Lower leg skin (tissue), 4 donors: Measurements from ENCODE around the gene PRKCZ. TPM values are rescaled to one million over a fixed set of nuclear protein-coding genes. Genes with fewer than 3 reads are reported as not detected.

Experiments
- DNase-seq, 2 donors: peaks; one replicate each; pipeline ENCODE4 v3.0.0-alpha.2; 2019; ENCODE audit warnings: low spot score in 2 of 2
- H3K4me3 ChIP-seq: fragments of 200-600 bp; sonication (generic); 2 replicates; pipeline ENCODE4 v1.5.1; 2017; ENCODE audit warnings: mild to moderate bottlenecking, low read depth; ENCODE audit not compliant: poor library complexity, severe bottlenecking
- POLR2A ChIP-seq, 2 donors: fragments of 450-650 bp; IDR thresholded peaks; one replicate each; pipeline ENCODE4 v1.6.1; 2016 to 2017; ENCODE audit warnings: antibody characterized with exemption in 2 of 2, mild to moderate bottlenecking in 1 of 2, moderate library complexity in 1 of 2
- WGBS, 2 donors: methylation state at CpG; one replicate each; pipeline ENCODE4 v1.1.5; 2018; 5-methylcytosine and 5-hydroxymethylcytosine counted together
- intact Hi-C: fragments of 100-400 bp; cut with DNase I; formaldehyde crosslinking; loops from one replicate; pipeline ENCODE4 v1.15.0; 2023; ENCODE audit warnings: low total_unique reads
- total RNA-seq, 4 donors: library from RNA; depleted of rRNA; stranded (reverse); fragments of >200 nt; gene quantifications; one replicate each; pipeline ENCODE4 v1.1.0, GENCODE V29; 2016
- TF ChIP-seq, protein P1 (sequence below), 3 donors: fragments of 450-650 bp; IDR thresholded peaks; one replicate each; pipeline ENCODE4 v1.5.1; 2016; ENCODE audit warnings: antibody characterized with exemption in 3 of 3, mild to moderate bottlenecking in 3 of 3, moderate library complexity in 2 of 3

PRKCZ gene
- total RNA-seq, 4 donors from 2014 or later = 25.9 to 32.2 (median 26.8) TPM

DNA sequence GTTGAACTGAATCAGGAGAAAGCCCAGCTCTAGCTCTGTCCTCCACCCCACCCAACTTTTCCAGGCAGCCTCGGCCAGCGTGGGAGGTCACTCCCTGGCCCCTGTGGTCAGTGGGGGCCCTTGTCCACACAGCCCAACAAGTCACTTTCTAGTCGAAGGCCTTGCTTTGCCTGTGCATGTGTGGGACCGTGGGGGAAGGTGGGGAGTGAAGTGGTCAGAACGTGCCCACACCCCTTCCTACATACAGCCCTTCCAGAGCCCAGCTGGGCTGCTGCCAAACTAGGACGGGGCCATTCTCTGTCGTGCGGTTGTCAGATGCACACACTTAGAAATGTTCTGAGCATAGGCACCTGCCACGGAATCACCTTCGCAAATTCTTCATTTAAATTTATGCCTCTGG lies 126.4 kb downstream of the PRKCZ start:
- 80 to 88% methylated on average over 10 of the region's 10 CpGs for WGBS, 2 donors
- H3K4me3 ChIP-seq = no peak overlapping the region
- TF ChIP-seq POLR2A (IDR thresholded peaks at IDR 0.05) = no peak
- intact Hi-C loops = no loop called here
- no peak for DNase-seq

GRCh38 chr1:2177541-2177940 lies 127.3 kb downstream of the PRKCZ start:
- intact Hi-C loops = no loop called here
- H3K4me3 ChIP-seq = no peak overlapping the region
- TF ChIP-seq POLR2A (IDR thresholded peaks at IDR 0.05) = no peak
- TF ChIP-seq, protein P1, sequence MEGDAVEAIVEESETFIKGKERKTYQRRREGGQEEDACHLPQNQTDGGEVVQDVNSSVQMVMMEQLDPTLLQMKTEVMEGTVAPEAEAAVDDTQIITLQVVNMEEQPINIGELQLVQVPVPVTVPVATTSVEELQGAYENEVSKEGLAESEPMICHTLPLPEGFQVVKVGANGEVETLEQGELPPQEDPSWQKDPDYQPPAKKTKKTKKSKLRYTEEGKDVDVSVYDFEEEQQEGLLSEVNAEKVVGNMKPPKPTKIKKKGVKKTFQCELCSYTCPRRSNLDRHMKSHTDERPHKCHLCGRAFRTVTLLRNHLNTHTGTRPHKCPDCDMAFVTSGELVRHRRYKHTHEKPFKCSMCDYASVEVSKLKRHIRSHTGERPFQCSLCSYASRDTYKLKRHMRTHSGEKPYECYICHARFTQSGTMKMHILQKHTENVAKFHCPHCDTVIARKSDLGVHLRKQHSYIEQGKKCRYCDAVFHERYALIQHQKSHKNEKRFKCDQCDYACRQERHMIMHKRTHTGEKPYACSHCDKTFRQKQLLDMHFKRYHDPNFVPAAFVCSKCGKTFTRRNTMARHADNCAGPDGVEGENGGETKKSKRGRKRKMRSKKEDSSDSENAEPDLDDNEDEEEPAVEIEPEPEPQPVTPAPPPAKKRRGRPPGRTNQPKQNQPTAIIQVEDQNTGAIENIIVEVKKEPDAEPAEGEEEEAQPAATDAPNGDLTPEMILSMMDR (IDR thresholded peaks at IDR 0.05) = no peak
- no peak for DNase-seq
- 91 to 93% methylated on average over 21 of the region's 21 CpGs for WGBS, 2 donors

DNA sequence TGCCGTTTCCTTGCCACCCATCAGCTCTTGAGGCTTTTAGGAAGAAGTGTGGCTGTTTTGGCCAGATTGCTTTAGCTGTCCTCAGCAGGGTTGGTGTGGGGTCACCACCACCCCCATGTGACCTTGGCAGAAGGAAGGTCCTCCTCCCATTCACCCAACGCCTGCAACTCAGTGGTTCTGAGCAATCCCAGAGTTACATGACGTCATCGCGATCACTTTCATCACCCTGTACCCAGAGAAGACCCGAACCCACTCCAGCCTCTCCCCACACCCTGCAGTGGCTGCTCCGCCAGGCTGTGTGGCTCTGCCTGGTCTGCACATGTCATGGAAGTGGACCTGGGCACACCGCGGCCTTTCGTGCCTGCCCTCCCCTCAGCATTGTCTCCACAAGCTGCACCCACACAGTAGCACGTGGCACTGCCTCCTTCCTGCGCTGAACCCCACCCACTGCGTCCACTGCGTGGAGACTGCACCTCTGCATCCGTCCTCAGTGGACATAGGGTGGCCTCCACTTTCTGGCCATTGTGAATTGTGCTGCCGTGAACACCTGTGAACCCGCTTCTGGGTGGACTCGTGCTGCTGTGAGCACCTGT lies 127.8 kb downstream of the PRKCZ start:
- intact Hi-C loops = no loop called here
- 89 to 92% methylated on average over 18 of the region's 18 CpGs for WGBS, 2 donors

GRCh38 chr1:2178875-2179274 lies 128.7 kb downstream of the PRKCZ start:
- WGBS, 2 donors = 85 to 94% methylated on average over 13 to 14 of the region's 16 CpGs
- no peak overlapping the region for H3K4me3 ChIP-seq
- TF ChIP-seq POLR2A (IDR thresholded peaks at IDR 0.05) = no peak
- TF ChIP-seq, protein P1 (IDR thresholded peaks at IDR 0.05) = no peak
- intact Hi-C loops = no loop called here
- no peak for DNase-seq

More for the DNA sequence above, 127.8 kb downstream of the PRKCZ start:
- H3K4me3 ChIP-seq = no peak overlapping the region
- TF ChIP-seq, protein P1 (IDR thresholded peaks at IDR 0.05) = no peak
- TF ChIP-seq POLR2A (IDR thresholded peaks at IDR 0.05) = no peak
- DNase-seq = no peak

GRCh38 chr1:2179283-2180013 lies 129.2 kb downstream of the PRKCZ start:
- 59 to 63% methylated on average over 22 to 28 of the region's 28 CpGs for WGBS, 2 donors
- intact Hi-C loops = no loop called here
- no peak overlapping the region for H3K4me3 ChIP-seq
- no peak for DNase-seq
- no peak for TF ChIP-seq POLR2A (IDR thresholded peaks at IDR 0.05)
- TF ChIP-seq, protein P1 (IDR thresholded peaks at IDR 0.05) = no peak

DNA sequence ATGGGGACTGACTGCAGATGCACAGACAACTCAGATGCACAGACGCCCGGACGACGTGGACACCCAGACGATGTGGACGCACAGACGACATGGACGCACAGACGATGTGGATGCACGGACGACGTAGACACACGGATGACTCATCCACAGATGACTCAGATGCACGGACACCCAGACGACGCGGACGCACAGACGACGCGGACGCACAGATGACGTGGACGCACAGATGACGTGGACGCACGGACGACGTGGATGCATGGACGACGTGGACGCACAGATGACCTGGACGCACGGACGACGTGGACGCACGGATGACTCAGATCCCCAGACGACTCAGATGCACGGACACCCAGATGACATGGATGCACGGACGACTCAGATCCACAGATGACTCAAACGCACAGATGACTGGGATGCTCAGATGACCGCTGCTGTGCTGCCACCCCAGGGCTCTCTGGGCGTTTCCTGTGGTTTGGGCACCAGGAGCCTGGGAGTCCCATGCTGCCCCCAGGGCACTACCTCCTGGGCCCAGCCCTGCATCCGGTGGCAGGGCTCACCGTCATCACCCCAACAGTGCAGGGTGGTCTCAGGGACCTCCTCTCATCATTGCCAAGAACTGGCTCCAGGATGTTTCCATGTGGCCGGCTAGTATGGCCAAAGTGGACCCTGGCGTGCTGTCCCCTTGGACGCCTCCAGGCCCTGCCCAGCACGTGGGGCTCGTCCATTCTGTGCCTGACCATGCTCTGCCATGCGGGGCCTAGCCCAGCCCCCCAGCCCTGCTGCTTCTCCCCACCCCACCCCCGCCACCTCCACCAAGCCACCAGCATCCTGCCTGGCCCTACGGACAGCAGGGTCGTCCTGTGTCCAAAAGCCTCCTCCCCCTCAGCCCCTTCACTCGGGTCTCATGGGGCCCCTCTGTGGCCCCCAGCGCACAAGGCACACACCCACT lies 130.4 kb downstream of the PRKCZ start:
- WGBS, 2 donors = 87 to 88% methylated on average over 53 to 55 of the region's 58 CpGs
- intact Hi-C loops = no loop called here
- no peak for TF ChIP-seq POLR2A (IDR thresholded peaks at IDR 0.05)
- TF ChIP-seq, protein P1 (IDR thresholded peaks at IDR 0.05) = no peak
- no peak for DNase-seq
- H3K4me3 ChIP-seq = no peak overlapping the region
